RKO (cell line): ENCODE data around the gene PRSS12.
"Not testable (repeated sequence)": the region's sequence is repeated elsewhere in the genome, so short reads cannot be mapped to it uniquely, and the experiment has no call there.

ENCODE experiments used
- DNase-seq: peaks from one replicate; pipeline ENCODE4 v3.0.0-alpha.2; 2016; ENCODE audit warnings: low spot score

The PRSS12 gene

DNA sequence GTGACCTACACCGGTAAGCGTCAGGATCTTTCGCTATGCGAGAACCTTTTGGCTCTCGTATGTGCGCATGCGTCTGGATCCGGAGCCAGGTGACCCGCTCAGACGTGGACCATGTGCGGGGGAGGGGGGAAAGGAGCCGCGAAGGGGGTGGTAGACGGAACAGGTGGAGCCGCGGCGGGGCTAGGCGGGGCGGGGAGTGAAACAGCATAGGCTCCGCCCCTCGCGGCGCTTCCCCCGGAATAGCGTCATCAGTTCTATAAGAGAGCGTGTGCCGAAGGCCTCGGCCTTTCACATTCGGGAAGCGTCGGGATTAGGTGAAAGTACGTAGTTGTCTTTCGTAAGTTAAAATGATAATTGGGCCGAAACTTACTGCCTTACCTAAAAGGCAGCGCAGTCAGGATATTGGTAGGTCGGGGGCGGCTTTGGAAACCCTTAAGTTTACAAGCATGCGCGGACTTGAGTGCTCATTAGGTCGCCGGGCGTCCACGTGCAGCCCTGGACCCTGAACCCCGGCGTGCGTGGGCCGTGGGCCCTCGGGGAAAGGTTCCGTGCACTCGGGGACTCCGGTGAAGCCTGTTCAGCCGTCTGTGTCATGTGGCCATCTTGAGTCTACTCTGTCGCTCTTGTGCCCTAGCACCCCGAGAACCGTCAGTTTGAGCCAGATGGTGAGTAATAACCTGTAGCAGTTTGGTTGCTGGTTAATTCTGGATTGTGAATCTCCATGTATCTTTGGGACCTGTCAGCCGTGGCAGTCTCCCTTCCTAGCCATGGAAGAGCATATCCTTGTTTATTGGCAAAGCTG, 74.1 kb downstream of the PRSS12 start:
- peak; percentile 95 for DNase-seq

DNA sequence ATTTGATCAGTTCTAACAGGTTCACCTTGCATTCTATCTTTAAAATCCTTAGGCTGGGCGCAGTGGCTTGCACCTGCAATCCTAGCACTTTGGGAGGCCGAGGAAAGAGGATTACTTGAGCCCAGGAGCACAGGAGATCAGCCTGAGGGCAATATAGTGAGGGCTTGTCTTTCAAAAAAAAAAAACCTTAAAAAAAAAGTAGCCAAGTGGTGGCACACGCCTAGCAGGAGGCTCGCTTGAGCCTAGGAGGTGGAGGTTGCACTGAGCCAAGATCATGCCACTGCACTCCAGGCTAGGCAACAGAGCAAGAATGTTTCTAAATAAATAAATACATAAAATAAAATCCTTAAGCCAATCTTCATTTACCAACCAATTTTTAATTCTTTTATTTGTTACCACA, 75.6 kb downstream of the PRSS12 start:
- DNase-seq: no peak

DNA sequence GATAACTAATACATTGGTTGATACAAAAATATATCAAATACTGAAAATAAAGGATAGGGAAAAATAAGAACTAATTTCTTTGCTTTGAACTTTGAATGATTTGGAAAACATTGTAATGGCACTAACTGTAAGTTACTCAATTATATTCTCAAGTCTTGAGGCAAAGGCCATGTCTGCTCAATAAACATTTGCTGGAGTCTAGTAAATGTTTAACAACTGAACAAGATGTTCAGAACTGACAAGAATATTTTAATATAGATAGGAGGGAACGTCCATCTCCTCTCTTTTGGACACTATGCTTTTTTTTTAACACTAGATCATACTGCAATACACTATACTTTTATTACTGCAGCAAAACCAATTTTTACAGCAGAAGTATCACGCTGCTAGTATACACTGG, 76.2 kb downstream of the PRSS12 start:
- DNase-seq: no peak

DNA sequence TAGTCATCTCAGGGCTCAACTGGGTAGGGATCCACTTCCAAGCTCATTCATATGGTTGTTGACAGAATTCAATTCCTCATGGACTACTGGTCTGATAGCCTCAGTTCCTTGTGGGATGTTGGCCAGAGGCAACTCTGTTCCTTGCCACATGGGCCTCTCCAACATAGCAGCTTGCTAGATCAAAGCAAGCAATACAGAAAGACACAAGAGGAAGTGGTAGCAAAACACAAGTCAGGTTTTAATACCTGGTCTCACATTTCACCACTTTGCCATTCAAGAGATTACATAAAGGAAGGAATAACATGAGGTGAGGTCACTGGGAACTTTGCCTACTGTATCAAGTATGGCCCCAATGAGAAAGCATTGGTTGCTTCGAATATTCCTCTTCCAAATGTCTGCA, 79.2 kb downstream of the PRSS12 start:
- no peak for DNase-seq

DNA sequence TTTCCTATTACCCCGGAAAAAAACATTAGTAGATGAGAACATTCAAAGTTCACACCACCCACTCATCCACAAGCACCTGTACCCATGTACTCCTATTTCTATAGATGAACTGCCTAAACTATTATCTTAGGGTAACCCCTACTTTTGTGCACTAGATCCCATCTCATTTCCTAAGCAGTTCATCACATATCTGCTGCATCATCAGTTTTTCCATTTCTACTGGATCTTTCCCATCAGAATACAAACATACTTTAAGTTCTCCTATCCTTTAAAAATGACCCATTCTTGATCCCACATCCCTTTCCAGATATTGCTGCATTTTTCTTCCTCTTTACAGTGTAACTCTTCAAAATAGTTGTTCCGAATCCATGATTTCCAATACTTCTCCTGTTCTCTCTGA, 81.0 kb downstream of the PRSS12 start:
- DNase-seq: no peak

DNA sequence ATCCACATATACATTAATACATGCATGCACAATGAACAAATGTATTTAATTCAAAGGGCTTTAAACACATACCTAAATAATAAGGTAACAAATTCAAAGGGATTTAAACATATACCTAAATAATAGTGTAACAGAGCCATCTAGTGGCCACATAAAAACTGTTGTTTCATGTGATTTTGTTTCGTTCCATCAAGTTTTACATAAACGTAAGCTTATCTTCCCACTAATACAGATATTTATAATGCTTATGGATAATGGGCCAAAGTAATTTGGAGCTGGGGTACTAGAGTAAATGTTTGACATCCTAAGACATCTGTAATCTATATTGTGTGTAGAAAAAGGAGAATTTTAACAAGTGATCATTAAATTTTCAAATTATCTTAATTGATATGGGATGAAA, 82.3 kb downstream of the PRSS12 start:
- peak; percentile 67 for DNase-seq

DNA sequence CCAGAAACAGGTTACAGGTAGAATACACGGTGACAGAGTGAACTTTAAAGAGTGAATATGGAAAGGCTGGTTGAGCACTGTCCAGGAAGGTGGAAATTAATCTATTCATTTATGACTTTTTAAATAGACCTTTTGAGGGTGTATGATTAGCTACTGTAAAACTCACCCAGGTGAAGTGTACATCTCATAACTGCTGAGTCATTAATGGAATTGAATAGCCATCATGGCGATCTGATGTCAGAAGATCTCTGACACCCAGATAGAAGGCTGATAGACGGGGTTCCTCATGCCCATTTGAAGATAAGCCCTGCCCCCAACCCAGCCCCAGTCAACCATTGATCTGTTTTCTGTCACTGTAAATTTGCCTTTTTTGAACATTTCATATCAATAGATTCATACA, 84.0 kb downstream of the PRSS12 start:
- no peak for DNase-seq

DNA sequence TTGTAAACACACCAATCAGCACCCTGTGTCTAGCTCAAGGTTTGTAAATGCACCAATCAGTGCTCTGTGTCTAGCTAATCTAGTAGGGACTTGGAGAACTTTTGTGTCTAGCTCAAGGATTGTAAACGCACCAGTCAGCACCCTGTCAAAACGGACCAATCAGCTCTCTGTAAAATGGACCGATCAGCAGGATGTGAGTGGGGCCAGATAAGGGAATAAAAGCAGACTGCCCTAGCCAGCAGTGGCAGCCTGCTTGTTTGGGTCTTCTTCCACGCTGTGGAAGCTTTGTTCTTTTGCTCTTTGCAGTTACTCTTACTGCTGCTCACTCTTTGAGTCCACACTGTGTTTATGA, 86.7 kb downstream of the PRSS12 start:
- DNase-seq: not testable (repeated sequence)

DNA sequence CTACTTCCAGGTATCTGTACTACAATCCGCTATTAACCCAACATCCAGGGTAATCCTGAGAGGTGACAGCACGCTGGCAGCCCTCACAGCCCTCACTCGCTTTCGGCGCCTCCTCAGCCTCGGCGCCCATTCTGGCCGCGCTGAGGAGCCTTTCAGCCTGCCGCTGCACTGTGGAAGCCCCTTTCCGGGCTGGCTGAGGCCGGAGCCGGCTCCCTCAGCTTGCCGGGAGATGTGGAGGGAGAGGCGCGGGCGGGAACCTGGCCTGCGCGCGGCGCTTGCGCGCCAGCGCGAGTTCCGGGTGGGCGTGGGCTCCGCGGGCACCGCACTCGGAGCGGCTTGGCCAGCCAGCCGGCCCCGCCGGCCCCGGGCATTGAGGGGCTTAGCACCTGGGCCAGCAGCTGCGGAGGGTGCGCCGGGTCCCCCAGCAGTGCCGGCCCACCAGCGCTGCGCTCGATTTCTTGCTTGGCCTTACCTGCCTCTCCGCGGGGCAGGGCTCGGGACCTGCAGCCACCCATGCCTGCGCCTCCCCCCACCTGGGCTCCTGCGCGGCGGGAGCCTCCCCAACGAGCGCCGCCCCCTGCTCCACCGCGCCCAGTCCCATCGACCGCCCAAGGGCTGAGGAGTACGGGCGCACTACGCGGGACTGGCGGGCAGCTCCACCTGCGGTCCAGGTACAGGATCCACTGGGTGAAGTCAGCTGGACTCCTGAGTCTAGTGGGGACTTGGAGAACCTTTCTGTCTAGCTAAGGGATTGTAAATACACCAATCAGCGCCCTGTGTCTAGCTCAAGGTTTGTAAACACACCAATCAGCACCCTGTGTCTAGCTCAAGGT, 87.3 kb downstream of the PRSS12 start:
- DNase-seq: no peak

DNA sequence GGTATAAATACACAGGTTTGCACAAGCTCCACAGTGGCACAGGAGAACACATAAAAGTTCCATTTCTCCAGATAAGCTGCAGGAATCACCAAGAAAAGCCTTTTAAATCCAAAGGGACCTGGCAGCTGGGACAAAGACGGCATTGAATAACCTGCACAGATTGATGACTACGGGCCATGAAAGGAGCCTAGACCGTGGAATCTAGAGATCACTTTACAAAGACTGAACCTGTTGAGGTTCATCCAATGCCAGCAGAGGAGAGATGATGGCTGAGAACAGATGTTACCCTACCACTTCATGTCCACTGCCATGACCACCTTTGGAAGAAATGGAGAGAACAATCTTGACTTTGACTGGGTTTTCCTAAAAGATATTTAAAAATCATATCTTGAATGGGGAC, 88.7 kb downstream of the PRSS12 start:
- no peak for DNase-seq

DNA sequence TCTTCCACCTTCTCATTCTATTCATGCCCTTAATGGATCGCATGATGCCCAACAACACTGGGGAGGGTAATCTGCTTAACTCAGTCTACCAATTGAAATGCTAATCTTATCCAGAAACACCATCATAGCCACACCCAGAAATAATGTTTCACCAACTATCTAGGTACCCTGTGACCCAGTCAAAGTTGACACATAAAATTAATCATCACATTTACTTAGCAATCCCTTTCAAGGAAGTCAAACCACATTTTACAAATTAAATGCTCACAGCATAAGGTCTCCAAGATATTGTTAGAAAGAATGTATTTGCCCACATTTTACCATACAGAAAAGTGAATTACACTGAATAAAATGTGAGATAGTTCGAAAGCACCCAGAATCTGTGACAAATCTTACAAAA, 92.5 kb downstream of the PRSS12 start:
- no peak for DNase-seq

DNA sequence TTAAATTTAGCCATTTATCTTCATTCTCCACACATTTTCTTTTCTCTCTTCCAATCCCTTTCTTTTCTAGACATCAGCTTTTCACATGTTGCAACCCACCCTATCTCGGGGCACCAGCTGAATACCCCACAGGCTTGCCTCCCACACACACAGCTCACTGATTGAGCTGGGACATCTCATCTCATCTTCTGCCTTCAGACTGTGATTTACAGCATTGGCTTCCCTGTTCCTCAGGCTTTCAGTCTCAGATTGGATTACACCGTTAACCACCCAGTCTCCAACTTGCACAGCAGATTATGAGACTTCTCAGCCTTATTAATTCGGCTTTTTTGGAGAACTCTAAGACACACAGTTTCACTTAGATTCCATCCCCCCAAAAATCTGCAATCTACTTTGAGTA, 93.7 kb downstream of the PRSS12 start:
- DNase-seq: no peak

DNA sequence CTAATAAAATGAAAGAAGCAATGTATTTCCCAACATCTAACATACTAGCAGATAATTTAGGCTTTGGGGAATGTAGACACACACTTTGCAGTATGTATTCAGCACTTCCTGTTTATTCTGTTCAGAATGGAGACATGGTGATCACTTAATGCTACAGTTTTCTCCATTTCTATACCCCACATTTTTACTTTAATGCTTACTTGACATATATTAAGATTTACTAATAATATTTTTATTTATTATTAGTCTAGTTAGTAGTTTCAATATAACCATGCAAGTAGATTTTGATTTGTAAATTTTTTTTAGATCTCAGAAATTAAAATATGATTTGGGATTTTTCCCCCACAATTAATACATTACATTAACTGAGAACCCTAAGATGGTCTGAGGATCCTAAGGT, 98.4 kb downstream of the PRSS12 start:
- no peak for DNase-seq

DNA sequence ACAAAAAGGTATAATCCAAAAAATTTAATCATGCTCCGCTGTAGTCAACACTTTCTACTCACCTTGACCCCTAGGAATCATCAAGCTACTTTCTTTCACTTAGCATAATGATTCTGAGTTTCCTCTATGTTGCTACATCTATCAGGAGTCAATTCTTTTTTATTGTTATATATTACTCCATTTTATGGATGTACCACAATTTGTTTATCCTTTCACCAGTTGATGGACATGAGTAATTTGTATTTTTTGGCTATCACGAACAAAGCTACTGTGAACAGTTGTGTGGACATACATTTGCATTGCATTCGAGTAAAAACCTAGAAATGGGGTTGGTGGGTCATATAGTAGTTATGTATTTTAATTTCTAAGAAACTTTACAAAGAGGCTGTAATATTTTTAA, 102.9 kb downstream of the PRSS12 start:
- no peak for DNase-seq

DNA sequence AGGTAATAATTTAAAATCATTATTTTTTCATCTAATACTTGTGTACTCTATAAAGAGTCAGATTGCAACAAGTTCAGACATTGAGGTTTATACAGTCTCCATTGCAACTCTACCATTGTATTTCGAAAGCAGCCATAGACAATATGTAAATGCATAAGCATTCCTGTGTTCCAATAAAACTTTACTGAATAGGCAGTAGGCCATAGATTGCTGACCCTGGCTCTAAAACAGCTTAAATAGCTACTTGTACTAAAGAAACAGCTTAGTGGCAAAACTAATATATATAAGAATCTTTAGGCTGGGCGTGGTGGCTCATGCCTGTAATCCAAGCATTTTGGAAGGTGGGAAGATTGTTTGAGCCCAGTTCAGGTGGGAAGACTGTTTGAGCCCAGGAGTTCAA, 115.3 kb downstream of the PRSS12 start:
- no peak for DNase-seq

DNA sequence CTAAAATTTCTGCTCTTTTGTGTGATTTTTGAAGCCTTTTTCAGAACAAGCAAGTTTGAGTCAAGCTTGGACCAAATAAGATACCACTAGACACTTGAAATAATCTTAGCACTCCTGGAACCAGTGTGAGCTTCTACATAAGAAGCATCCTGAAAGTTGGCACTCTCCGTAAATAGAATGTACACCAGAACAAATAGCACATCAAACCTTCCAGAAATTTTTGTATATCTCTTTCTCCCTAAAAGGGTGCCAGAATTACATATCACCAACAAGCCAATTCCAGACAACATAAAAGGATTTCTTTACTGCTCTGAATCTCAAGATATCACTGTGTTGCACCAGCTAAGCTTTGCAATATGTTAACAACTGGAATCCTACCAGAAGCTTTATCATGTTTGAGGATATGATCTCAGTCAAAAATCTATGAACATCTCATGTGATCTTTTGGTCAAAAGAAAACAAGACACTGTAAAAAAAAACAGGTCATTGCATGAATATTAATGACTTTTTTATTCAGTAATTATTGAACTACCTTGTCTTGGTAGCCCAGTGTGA, 117.2 kb downstream of the PRSS12 start:
- no peak for DNase-seq
